Left lung (tissue), 10 donors: ENCODE measurements around the gene HYAL3. TPM values are rescaled to one million over a fixed set of nuclear protein-coding genes. Genes with fewer than 3 reads are reported as not detected.

ENCODE experiments used
- ATAC-seq: fragments of 200-7000 bp; cut with Tn5 transposase; one replicate; pipeline ENCODE4 v1.9.1; 2020; ENCODE audit warnings: moderate library complexity
- DNase-seq, 4 donors: peaks; one replicate each; pipeline ENCODE4 v3.0.0-alpha.2; 2013 to 2020
- H3K27ac ChIP-seq, 2 donors: fragments of 200-600 bp; sonication (generic) in 1 of 2; one replicate each; pipeline versions ENCODE4 v1.5.0 to v1.8.0; 2020 to 2021
- H3K27me3 ChIP-seq, 2 donors: fragments of 200-600 bp; sonication (generic) in 1 of 2; one replicate each; pipeline versions ENCODE4 v1.5.0 to v1.8.0; 2020 to 2021
- H3K36me3 ChIP-seq, 2 donors: fragments of 200-600 bp; sonication (generic) in 1 of 2; one replicate each; pipeline versions ENCODE4 v1.5.0 to v1.8.0; 2020 to 2021
- H3K4me1 ChIP-seq, 2 donors: fragments of 200-600 bp; one replicate each; pipeline ENCODE4 v1.8.0; 2021
- H3K4me3 ChIP-seq, 2 donors: fragments of 200-600 bp; sonication (generic) in 1 of 2; one replicate each; pipeline versions ENCODE4 v1.5.0 to v1.8.0; 2020 to 2021; ENCODE audit warnings: mild to moderate bottlenecking in 1 of 2
- H3K9me3 ChIP-seq, 2 donors: fragments of 200-600 bp; sonication (generic) in 1 of 2; one replicate each; pipeline versions ENCODE4 v1.5.0 to v1.8.0; 2020 to 2021
- intact Hi-C, 2 donors: fragments of 100-400 bp; cut with DNase I; formaldehyde crosslinking; loops; one replicate each; pipeline versions ENCODE4 v1.11.2 to v1.14.2; 2022
- polyA plus RNA-seq, 6 donors: library from polyadenylated mRNA; unstranded; fragments of 120-200 nt; gene quantifications; one replicate each; pipeline ENCODE4 v1.2.1, GENCODE V29; 2013; ENCODE audit not compliant: insufficient read length in 6 of 6
- total RNA-seq, 2 donors: library from RNA; stranded (reverse); fragmentation: NEBNext Ultra II Directional; extraction: Animal tissue kit (Norgen Biotek cat#: 25700); gene quantifications; one replicate each; pipeline ENCODE4 v1.2.1, GENCODE V29; 2021
- TF ChIP-seq, protein P1 (sequence below), 2 donors: fragments of 200-600 bp; sonication (generic) in 1 of 2; IDR thresholded peaks; one replicate each; pipeline versions ENCODE4 v1.5.0 to v1.8.0; 2021; ENCODE audit warnings: antibody characterized with exemption in 2 of 2
- donor health status: DM: no; HTN: yes; CAD: no.
- donor health status: DM: no; HTN: no; CAD: no.

The HYAL3 gene
- total and polyA plus RNA-seq, 8 donors: 2.3 to 5.2 (median 4.3) TPM

DNA sequence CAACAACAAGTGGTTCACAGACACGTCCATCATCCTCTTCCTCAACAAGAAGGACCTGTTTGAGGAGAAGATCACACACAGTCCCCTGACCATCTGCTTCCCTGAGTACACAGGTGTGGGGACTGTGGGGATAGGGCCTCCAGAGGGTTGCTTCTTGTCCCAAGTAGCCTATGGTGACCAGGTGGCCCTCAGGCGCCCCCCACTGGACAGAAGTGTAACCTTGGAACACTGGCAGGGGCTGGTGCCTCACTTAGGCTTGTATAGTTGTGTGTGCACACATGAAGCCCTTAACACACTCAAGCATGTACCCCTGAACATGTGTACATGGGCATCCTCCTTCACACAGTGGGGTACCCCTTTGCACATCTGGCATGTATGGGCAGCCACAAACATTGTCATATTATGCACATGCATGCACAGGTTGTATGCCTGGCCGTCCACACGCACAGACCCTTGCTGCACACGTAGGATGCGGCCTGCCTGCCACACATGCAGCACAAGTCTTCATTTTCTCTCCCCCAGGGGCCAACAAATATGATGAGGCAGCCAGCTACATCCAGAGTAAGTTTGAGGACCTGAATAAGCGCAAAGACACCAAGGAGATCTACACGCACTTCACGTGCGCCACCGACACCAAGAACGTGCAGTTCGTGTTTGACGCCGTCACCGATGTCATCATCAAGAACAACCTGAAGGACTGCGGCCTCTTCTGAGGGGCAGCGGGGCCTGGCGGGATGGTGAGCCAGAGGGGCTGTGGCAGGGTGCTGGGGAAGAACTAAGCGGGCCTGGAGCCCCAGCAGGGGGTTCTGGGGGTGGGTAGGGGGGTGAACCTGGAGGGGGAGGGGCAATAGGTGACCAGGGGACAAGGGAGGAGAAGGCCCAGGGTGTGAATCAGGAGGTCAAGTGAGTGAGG lies 42.0 kb downstream of the HYAL3 start:
- H3K4me3 ChIP-seq: no peak overlapping the region
- TF ChIP-seq, protein P1, sequence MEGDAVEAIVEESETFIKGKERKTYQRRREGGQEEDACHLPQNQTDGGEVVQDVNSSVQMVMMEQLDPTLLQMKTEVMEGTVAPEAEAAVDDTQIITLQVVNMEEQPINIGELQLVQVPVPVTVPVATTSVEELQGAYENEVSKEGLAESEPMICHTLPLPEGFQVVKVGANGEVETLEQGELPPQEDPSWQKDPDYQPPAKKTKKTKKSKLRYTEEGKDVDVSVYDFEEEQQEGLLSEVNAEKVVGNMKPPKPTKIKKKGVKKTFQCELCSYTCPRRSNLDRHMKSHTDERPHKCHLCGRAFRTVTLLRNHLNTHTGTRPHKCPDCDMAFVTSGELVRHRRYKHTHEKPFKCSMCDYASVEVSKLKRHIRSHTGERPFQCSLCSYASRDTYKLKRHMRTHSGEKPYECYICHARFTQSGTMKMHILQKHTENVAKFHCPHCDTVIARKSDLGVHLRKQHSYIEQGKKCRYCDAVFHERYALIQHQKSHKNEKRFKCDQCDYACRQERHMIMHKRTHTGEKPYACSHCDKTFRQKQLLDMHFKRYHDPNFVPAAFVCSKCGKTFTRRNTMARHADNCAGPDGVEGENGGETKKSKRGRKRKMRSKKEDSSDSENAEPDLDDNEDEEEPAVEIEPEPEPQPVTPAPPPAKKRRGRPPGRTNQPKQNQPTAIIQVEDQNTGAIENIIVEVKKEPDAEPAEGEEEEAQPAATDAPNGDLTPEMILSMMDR (IDR thresholded peaks at IDR 0.05): peak; percentile 18 to 34
- H3K36me3 ChIP-seq: peaks cover 0 to 76% of the 10 kb centered on the region in 2 donors
- DNase-seq (no peak), ATAC-seq (no peak)
- no peaks in the 10 kb centered on the region for H3K27me3 ChIP-seq
- peaks cover 10 to 92% of the 10 kb centered on the region in 2 donors for H3K4me1 ChIP-seq
- H3K27ac ChIP-seq: peak overlapping the region; percentile 98
- H3K9me3 ChIP-seq: no peaks in the 10 kb centered on the region
- intact Hi-C loops: no loop called here

DNA sequence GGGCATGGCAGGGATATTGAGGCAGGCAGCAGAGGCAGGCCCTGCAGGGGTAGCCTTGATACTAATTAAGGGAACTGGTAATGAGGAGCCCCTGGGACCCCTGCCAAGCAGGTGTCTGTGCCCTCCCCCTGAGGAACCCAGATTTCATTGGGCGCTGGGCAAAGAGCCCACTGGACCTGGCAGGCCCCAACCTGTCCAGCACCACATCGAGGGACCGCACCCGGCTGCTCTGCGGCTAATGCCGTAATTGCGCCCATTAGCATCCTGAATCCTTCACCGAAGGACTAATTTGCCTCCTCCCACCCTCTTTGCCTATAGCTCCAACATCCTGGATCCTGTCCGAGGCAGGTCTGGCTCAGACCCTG lies 44.0 kb downstream of the HYAL3 start:
- intact Hi-C loops: no loop called here
- Histone ChIP-seq H3K4me1 (peaks cover 5 to 97% of the 10 kb centered on the region in 2 donors), H3K27me3 (no peaks in the 10 kb centered on the region), H3K36me3 (peaks cover 0 to 87% of the 10 kb centered on the region in 2 donors), H3K4me3 (no peak overlapping the region), H3K9me3 (no peaks in the 10 kb centered on the region), H3K27ac (peak overlapping the region; percentile 81 to 98)
- ATAC-seq (no peak), DNase-seq (no peak)
- TF ChIP-seq, protein P1 (IDR thresholded peaks at IDR 0.05): no peak

DNA sequence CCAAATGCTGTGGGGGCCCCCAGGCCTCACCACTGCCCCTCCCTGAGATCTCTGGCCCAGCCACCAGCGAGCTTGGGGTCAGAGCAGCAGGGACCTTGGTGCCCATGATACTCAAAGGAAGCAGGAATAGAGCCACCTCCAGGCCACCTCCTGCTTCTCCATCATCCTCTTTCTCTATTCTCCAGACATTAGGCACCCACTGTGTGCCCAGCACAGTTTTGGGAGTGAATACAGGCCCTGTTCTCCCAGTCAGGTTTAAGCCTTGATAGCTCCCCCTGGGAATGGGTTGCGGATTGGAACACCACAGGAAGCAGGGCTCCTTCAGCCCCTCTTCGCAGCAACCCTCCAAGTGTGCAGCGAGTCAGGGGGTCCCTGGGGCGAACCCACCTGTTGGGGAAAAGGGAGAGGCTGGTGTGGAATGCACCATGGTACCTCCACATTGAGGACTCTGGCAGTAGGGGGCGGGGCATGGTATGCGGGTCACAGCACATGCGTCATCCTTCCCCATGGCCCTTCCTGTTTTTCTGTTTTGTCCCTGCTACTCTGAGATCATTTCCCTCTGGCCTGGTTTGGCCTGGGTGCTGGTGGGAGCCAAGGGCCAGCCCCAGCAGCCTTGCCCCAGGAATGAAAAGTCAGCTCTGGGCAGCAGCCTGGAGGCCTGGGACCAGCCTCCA lies 44.5 kb downstream of the HYAL3 start:
- H3K36me3 ChIP-seq: peaks cover 0 to 92% of the 10 kb centered on the region in 2 donors
- TF ChIP-seq, protein P1 (IDR thresholded peaks at IDR 0.05): no peak
- H3K27me3 ChIP-seq: no peaks in the 10 kb centered on the region
- no peaks in the 10 kb centered on the region for H3K9me3 ChIP-seq
- intact Hi-C loops: no loop called here
- ATAC-seq: peak; percentile 63
- H3K4me3 ChIP-seq: no peak overlapping the region
- H3K4me1 ChIP-seq: peaks cover 4 to 97% of the 10 kb centered on the region in 2 donors
- DNase-seq: peak in 2 of 4 donors; percentile 85 to 89
- peak overlapping the region; percentile 81 to 98 for H3K27ac ChIP-seq

DNA sequence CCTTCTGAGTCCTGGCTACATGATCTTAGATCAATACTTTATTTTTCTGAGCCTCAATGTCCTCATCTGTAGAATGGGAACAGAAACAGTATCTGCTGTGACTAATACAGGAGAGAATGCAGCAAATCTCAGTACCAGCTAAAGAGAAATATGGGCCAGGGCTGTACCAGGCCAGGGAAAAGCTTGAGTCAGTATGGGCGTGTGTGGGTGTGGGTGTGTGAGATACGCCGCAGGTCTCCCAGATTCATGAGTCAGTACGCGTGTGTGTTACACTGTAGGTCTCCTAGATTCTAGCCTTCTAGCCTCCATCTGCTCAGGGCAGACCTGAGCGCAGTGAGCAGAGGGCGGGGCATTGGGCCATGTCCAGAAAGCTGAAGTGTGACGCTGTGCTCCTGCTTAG lies 48.0 kb downstream of the HYAL3 start:
- ATAC-seq (no peak), DNase-seq (no peak)
- H3K9me3 ChIP-seq: no peaks in the 10 kb centered on the region
- peaks cover 35 to 100% of the 10 kb centered on the region in 2 donors for H3K4me1 ChIP-seq
- TF ChIP-seq, protein P1 (IDR thresholded peaks at IDR 0.05): no peak
- no peaks in the 10 kb centered on the region for H3K27me3 ChIP-seq
- no peak overlapping the region for H3K4me3 ChIP-seq
- H3K36me3 ChIP-seq: peaks cover 0 to 72% of the 10 kb centered on the region in 2 donors
- peak overlapping the region in 1 of 2 donors; percentile 98 for H3K27ac ChIP-seq
- intact Hi-C loops: no loop called here

DNA sequence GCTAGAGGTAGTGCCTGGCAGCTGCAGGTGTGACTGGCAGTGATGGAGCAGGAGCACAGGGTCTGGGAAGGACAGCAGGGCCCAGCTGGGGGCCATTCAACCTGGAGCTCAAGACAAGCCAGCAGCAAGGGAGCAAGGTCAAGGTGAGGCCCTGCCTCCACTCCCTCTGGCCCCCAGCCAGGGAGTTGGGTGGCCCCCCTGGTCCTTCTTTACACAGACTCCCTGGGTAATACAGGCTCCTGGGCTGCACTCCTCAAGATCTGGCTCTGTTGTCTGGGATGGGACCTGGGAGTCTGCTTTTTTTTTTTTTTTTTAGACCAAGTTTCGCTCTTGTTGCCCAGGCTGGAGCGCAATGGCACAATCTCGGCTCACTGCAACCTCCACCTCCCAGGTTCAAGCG lies 48.7 kb downstream of the HYAL3 start:
- H3K27ac ChIP-seq: peak overlapping the region; percentile 33 to 98
- peaks cover 0 to 65% of the 10 kb centered on the region in 2 donors for H3K36me3 ChIP-seq
- peaks cover 42 to 100% of the 10 kb centered on the region in 2 donors for H3K4me1 ChIP-seq
- no peaks in the 10 kb centered on the region for H3K9me3 ChIP-seq
- no peaks in the 10 kb centered on the region for H3K27me3 ChIP-seq
- TF ChIP-seq, protein P1 (IDR thresholded peaks at IDR 0.05): no peak
- intact Hi-C loops: no loop called here
- ATAC-seq (no peak), DNase-seq (no peak)
- no peak overlapping the region for H3K4me3 ChIP-seq
